ENCODE data around the gene ACTN4.

The ACTN4 gene

GRCh38 chr19:38780443-38780842 is 133.0 kb downstream of the ACTN4 start:
- no peak for TF ChIP-seq CTCF (IDR thresholded peaks at IDR 0.05; ENCODE audit: extremely low read depth, missing control alignments)
- DNase-seq (ENCODE audit: low spot score) = no peak

- no peak for TF ChIP-seq CTCF (IDR thresholded peaks at IDR 0.05; ENCODE audit: extremely low read depth, missing control alignments)
- DNase-seq (ENCODE audit: low spot score) = no peak
Observed at GRCh38 chr19:38781058-38781457, 133.6 kb downstream of the ACTN4 start.

All from GM20000 (cell line).